GM21576 (cell line): ENCODE data around the gene LIPC.

Source experiments
- ATAC-seq: cut with Tn5 transposase; IDR thresholded peaks from one replicate; pipeline ENCODE4 v1.9.1; 2021; ENCODE audit warnings: mild to moderate bottlenecking, moderate library complexity; ENCODE audit not compliant: unreplicated experiment

The LIPC gene

GRCh38 chr15:58512522-58512921, 80.7 kb downstream of the LIPC start:
- no peak for ATAC-seq

DNA sequence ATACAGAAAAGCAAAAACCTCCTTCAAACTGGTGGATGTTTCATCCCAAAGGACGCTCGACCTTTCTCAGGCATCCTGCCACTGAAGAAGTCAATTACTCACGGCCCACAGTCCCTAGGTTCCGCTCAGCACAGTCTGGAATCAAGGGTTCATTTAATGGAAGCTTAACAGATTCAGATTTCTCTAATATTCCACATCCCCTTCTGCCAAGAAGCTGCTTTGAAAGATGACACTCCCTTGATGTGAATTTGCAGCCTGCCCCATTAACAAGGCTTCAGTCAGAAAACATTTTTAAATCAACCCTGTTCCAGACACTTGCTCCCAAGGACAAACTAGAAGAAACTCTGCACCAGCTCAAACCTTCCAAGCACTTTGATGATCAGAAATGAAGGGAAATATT, 81.2 kb downstream of the LIPC start:
- no peak for ATAC-seq

- no peak for ATAC-seq
These were observed 82.0 kb downstream of the LIPC start for GRCh38 chr15:58513726-58514336.

GRCh38 chr15:58515807-58516206, 84.0 kb downstream of the LIPC start:
- ATAC-seq, result no peak

DNA sequence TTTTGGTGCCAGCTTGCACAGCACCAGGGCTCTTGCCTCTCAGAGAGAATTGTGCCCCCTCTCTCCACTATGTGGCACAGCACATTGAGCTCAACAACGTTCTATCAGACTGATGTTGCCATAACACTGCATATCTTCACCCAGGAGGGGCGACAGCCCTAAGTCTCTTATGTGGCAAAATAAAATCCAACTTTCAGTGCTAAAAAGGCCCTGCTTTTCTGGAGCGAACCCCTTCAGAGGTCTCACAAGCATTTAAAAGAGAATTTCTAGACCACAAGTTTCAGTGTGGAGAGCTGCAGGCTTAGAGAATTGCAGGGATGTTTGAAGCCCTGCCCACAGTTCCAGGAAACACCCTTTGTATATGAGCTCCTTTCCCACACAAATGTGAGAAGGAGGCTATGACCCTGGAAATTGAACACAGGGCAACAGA, 85.5 kb downstream of the LIPC start:
- no peak for ATAC-seq

DNA sequence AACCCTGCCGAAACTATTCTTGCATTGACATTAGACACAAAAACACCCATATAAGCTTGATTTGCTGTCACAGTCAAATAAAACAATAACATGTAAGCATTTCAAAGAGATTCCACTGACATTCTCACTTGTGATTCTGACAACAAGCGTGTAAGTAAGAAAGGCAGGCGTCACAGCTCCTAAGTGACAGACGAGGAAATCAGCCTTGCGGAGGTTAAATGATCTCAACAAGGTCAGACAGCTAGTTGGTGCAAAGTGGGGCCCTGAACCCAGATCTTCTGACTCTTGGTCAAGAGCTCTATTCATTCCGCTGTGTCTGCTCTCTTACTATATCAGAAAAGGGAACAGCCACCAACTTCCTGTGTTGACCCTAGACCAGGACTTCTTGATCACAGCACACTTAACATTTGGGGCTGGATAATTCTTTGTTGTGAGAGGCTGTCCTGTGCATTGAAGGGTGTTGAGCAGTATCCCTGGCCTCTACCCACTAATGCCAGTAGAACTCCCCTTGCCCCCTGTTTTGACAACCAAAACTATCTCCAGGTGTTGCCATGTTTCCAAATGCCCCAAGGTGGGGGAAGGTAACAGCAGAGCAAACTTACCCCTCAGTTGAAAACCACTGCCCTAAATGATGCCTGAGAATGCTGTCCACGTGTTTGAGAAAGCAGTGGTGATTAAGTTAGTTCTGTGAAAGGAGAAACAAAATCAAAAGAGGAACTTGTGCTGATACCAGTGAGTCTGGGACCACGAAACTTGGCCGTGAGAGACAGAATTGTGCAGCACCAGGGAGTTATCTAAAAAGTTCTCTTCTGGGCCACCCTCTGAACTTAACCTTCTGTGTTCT, 86.1 kb downstream of the LIPC start:
- peak; percentile 69 for ATAC-seq

GRCh38 chr15:58518626-58519025, 86.8 kb downstream of the LIPC start:
- no peak for ATAC-seq

DNA sequence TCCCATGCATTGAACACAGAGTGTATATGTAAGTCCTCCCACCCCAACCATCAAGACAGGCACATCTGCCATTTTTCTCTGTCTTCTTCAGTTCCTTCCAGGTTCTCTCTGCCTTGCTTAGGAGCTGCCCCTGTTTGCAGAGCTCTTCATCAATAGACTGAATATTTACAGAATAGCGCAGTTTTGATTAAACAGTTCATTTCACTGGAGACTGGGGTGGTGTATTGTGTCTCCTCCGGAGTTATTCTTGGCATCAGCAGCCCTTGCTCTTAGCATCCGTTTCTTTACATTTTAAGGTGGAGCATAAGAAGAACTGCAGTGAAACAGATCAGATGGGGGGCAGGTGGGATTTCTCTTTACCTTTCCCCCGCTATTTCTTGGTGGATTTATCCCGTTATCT, 87.7 kb downstream of the LIPC start:
- ATAC-seq, result no peak

- ATAC-seq, result no peak
These were observed 88.7 kb downstream of the LIPC start for GRCh38 chr15:58520464-58520863.

- ATAC-seq, result no peak
These were observed 89.1 kb downstream of the LIPC start for GRCh38 chr15:58520936-58521292.

GRCh38 chr15:58521293-58521991, 89.7 kb downstream of the LIPC start:
- no peak for ATAC-seq

DNA sequence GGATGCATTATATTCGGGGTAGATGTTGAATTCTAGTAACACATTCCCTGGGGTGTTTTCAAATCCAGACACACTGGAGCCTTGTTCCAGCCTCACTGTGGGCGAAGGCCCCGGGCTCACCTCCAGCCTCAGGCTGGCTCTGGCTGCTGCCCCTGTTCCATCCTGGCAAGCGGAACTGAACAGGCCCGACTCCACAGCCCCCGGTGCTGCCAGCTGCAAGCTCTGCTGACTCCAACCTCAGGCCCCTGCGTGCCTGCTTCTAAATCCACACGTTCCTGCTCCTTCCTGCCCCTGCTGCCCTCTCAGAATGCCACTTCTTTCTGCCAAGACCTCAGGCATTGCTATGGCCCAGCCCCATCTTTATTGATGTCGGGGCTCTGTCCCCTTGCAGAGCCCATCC, 90.6 kb downstream of the LIPC start:
- ATAC-seq, result no peak

- ATAC-seq, result no peak
These were observed 91.1 kb downstream of the LIPC start for GRCh38 chr15:58522865-58523264.

DNA sequence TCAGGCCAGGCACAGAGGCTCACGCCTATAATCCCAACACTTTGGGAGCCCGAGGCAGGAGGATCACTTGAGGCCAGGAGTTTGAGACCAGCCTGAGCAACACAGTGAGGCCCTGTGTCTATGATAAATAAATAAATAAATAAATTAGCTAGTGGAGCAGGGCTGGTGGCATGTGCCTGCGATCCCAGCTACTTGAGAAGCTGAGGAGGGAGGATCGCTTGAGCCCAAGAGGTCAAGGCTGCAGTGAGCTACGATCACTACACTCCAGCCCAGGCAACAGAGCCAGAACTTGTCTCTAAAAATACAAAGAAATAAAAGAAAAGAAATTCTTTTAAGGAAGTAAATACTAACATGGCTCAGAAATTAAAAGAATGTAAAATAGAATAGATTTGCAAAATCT, 91.8 kb downstream of the LIPC start:
- no peak for ATAC-seq

DNA sequence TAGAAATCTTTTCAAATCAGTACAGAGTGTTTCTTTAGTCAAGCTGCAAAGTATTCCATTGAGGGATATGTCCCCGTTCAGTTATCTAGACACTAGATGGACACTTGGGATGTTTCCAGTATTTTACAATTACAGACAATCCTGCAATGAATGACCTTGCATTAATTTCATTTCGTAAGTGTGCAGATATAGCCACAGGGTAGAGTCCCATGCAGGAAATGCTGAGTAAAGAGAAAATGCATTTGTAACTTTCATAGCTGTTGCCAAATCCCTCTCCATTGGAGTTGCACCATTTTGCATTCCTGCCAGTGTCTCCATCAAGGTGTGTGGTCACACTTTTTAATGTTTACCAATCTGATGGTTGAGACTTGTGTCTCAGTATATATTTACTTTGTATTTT, 92.5 kb downstream of the LIPC start:
- ATAC-seq, result no peak

DNA sequence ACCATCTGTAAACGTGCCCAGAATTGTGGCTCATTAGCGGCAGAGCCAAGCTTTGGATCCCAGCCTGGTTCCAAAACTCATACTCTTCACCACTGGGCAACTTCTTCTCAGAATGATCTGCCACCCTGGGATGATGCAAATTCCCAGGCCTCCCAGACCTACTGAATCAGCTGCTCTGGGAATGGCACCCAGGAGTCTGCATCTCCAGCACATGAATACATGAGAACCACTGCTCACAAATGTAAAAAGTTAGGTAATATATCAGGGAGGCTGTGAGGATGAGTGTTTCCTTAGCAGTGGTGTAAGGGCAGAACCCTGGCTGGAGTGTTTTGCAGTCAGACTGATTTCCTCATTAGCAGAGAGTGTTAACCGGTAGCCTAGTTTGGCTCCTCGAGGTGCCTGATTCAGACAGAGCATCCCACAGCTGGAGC, 94.2 kb downstream of the LIPC start:
- no peak for ATAC-seq

DNA sequence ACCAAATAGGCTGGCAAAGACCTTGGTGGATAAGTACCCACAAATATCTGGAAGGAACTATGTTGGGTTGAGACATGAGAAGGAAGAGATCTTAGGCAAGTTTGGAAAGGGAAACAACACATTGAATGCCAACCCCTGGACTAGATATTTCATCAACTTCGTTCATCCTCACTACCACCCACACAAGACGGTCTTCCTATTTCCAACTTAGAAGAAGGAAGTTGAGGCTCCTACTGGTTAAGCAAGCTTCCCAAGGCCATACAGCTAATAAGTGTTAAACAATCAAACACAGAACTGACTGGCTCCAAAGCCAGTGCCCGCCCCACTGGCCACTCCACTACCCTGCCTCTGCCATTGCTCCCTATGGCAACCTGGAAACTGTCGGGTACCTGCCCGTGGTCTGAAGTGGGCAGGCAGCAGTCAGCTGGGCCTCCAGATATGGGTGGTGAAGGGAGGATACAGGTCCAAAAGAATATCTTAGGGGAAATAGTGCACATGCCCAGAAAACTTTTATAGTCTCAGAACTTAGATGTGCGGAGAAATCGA, 94.9 kb downstream of the LIPC start:
- ATAC-seq, result no peak

GRCh38 chr15:58527573-58528187, 95.9 kb downstream of the LIPC start:
- no peak for ATAC-seq

DNA sequence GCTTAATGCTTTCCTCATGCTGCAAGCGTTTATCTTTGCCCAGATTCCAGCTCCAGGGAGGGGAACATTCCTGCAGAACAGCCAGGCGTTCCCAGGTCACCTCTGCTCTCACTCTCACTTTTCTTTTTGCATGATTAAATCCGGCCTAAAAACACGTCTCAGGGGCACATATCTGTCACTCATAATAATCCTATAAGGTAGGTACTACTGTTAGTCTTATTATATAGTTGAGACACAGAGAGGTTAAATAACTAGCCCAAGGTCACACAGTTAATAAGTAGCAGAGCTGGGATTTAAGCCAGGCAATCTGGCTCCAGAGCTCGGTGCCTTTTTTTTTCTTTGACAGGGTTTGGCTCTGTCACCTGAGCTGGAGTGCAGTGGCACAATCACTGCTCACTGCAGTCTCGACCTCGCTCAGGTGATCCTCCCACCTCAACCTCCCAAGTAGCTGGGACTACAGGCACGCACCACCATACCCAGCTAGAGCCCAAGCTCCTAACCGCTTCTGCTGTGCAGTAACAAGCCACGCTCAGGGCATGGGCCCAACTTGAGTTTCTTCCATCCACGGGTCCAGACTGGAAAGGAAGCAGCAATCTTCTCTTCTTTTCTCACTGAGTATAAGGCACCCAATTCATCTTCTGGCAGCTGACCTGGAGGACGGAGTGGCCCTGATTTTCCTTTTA, 96.5 kb downstream of the LIPC start:
- ATAC-seq, result no peak

DNA sequence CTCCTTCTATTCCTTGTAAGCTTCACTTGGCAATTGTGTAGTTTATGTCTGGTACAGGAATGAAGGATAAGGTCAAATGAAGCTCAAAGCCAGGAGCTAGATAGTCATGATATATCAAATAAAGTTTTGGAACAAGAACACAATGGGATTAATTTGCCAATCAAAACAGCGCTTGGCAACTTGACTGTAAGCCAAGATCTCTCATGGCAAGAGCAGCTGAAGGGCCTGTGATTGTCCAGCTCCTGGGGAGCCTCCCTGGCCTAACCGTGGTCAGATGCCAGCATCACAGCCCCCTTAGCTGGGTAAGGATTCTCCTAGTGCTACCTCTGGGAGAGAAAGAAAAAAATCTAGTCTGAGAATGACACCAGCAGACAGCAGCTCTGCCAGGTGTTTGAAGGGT, 97.2 kb downstream of the LIPC start:
- ATAC-seq, result no peak
